ENCODE measurements around the gene PGM1.

GRCh38 chr1:63682936-63683335 lies 89.7 kb downstream of the PGM1 start:
- TF ChIP-seq CTCF (IDR thresholded peaks at IDR 0.05; ENCODE audit: low read depth, low read length, poor library complexity, severe bottlenecking) (no peak), EZH2phosphoT487 (IDR thresholded peaks at IDR 0.05; ENCODE audit: borderline replicate concordance, low read length) (no peak)
